MM.1S (cell line): ENCODE measurements around the gene STXBP1.

Experiments used
- DNase-seq: peaks from one replicate; pipeline ENCODE4 v3.0.0-alpha.2; 2015
- H2AFZ ChIP-seq: fragments of 300-600 bp; sonication (generic); 2 replicates; pipeline ENCODE4 v1.6.0; 2016; ENCODE audit warnings: antibody characterized with exemption, low read length
- H3F3A ChIP-seq: fragments of 300-600 bp; sonication (generic); 2 replicates; pipeline ENCODE4 v1.6.1; 2016; ENCODE audit warnings: mild to moderate bottlenecking, antibody characterized with exemption, low read length, moderate library complexity, mixed read lengths; ENCODE audit not compliant: insufficient read depth
- H3K27ac ChIP-seq: fragments of 300-600 bp; sonication (generic); 2 replicates; pipeline ENCODE4 v1.5.1; 2016; ENCODE audit warnings: mild to moderate bottlenecking, low read length
- H3K27me3 ChIP-seq: fragments of 300-600 bp; sonication (generic); replicated peaks from 2 replicates; pipeline ENCODE4 v1.6.0; 2016; ENCODE audit warnings: low read length; ENCODE audit not compliant: insufficient read depth
- H3K36me3 ChIP-seq: fragments of 300-600 bp; sonication (generic); replicated peaks from 2 replicates; pipeline ENCODE4 v1.6.1; 2016; ENCODE audit warnings: mild to moderate bottlenecking, low read length, mixed read lengths; ENCODE audit not compliant: insufficient read depth
- H3K4me1 ChIP-seq: fragments of 300-600 bp; sonication (generic); 2 replicates; pipeline ENCODE4 v1.6.1; 2016; ENCODE audit warnings: low read length, mixed read lengths
- H3K4me2 ChIP-seq: fragments of 300-600 bp; sonication (generic); 2 replicates; pipeline ENCODE4 v1.6.0; 2016; ENCODE audit warnings: low read depth, low read length
- H3K4me3 ChIP-seq: fragments of 300-600 bp; sonication (generic); 2 replicates; pipeline ENCODE4 v1.5.1; 2016; ENCODE audit warnings: low read length, mixed read lengths
- H3K79me2 ChIP-seq: fragments of 300-600 bp; sonication (generic); 2 replicates; pipeline ENCODE4 v1.6.1; 2016; ENCODE audit warnings: mixed run types, low read length, mixed read lengths
- H3K9ac ChIP-seq: fragments of 300-600 bp; sonication (generic); 2 replicates; pipeline ENCODE4 v1.6.1; 2016; ENCODE audit warnings: low read length, mixed read lengths
- H3K9me2 ChIP-seq: fragments of 300-600 bp; sonication (generic); replicated peaks from 2 replicates; pipeline ENCODE4 v1.6.1; 2016; ENCODE audit warnings: mild to moderate bottlenecking, low read length, mixed read lengths; ENCODE audit not compliant: insufficient read depth
- H3K9me3 ChIP-seq: fragments of 300-600 bp; sonication (generic); replicated peaks from 2 replicates; pipeline ENCODE4 v1.6.1; 2016; ENCODE audit warnings: mild to moderate bottlenecking, low read length, mixed read lengths; ENCODE audit not compliant: insufficient read depth
- H4K20me1 ChIP-seq: fragments of 300-600 bp; sonication (generic); 2 replicates; pipeline ENCODE4 v1.6.1; 2016; ENCODE audit warnings: mild to moderate bottlenecking, low read length, moderate library complexity, mixed read lengths; ENCODE audit not compliant: insufficient read depth
- EZH2 ChIP-seq: fragments of 300-600 bp; sonication (generic); optimal IDR thresholded peaks from 2 replicates; pipeline ENCODE3; 2017; ENCODE audit warnings: low read depth, mild to moderate bottlenecking, antibody characterized with exemption, low read length, mixed read lengths
- EZH2phosphoT487 ChIP-seq: fragments of 300-600 bp; sonication (generic); IDR thresholded peaks from 2 replicates; pipeline ENCODE4 v1.6.1; 2018; ENCODE audit warnings: antibody characterized with exemption, low read length
- TF ChIP-seq, protein P1 (sequence below): fragments of 300-600 bp; sonication (generic); IDR thresholded peaks from 2 replicates; pipeline ENCODE4 v1.5.1; 2016; ENCODE audit warnings: antibody characterized with exemption, low read length, mixed read lengths

Gene STXBP1

DNA sequence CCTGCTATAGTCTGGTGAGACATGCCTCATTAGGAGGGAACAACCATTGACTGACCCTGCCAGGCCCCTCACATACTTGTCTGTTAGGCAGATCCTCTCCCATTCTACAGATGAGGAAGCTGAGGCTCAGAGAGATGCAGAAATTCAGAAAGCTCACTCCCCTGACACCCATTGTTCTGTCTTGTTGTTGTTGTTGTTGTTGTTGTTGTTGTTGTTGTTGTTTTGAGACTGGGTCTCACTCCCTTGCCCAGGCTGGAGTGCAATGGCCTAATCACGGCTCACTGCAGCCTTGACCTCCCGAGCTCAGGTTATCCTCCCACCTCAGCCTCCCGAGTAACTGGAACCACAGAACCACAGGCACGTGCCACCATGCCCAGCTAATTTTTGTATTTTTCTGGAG is 81.6 kb downstream of the STXBP1 start:
- Histone ChIP-seq H3K27me3 (no peaks in the 10 kb centered on the region), H3K36me3 (no peaks in the 10 kb centered on the region), H3K9me3 (no peaks in the 10 kb centered on the region), H3K79me2 (no peaks in the 10 kb centered on the region), H3F3A (no peaks in the 10 kb centered on the region), H3K27ac (no peak overlapping the region), H4K20me1 (no peaks in the 10 kb centered on the region), H2AFZ (no peak overlapping the region), H3K4me2 (no peak overlapping the region), H3K9ac (no peak overlapping the region), H3K9me2 (no peaks in the 10 kb centered on the region), H3K4me3 (no peak overlapping the region), H3K4me1 (no peaks in the 10 kb centered on the region)
- DNase-seq, result no peak
- TF ChIP-seq EZH2 (no peak), EZH2phosphoT487 (no peak)
- TF ChIP-seq, protein P1, sequence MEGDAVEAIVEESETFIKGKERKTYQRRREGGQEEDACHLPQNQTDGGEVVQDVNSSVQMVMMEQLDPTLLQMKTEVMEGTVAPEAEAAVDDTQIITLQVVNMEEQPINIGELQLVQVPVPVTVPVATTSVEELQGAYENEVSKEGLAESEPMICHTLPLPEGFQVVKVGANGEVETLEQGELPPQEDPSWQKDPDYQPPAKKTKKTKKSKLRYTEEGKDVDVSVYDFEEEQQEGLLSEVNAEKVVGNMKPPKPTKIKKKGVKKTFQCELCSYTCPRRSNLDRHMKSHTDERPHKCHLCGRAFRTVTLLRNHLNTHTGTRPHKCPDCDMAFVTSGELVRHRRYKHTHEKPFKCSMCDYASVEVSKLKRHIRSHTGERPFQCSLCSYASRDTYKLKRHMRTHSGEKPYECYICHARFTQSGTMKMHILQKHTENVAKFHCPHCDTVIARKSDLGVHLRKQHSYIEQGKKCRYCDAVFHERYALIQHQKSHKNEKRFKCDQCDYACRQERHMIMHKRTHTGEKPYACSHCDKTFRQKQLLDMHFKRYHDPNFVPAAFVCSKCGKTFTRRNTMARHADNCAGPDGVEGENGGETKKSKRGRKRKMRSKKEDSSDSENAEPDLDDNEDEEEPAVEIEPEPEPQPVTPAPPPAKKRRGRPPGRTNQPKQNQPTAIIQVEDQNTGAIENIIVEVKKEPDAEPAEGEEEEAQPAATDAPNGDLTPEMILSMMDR, result no peak

DNA sequence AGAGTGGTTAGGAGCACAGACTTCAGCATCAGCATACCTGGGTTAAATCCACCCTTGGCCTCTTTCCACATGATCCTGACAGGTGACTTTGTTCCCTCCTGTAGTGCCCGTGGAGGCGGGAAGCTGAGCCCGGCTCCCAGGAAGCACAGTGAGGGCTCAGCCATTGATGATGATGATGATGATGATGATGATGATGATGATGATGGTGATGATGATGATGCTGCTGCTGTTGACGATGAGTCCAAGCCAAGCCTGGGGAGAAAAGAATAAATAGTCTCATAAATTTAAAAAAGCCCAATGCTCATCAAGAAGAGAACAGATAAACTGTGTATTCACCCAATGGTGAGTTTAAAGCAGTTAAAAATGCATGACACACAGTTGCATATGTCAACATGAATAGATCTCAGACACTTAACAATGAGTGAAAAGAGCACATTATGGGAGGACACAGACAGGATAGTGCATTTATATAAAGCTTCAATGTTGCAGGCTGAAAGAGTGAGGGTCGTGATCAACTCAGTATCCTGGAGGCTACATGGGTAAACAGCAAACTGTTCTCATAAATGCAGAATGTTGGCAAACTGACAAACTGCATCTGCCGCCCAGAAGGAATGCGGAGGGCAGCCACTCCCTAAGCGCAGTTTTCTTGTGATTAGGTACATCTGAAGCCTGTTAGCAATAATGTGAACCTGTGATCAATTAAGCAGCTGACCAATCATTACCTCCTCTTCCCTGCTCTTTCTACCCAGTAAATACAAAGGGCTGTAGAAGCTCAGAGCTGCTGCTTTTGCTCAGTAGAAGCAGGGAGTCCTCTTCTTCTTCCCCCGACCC is 83.0 kb downstream of the STXBP1 start:
- Histone ChIP-seq H2AFZ (no peak overlapping the region), H4K20me1 (no peaks in the 10 kb centered on the region), H3K9me3 (no peaks in the 10 kb centered on the region), H3K9ac (no peak overlapping the region), H3K79me2 (no peaks in the 10 kb centered on the region), H3K4me1 (no peaks in the 10 kb centered on the region), H3K27ac (no peak overlapping the region), H3K4me3 (no peak overlapping the region), H3K27me3 (no peaks in the 10 kb centered on the region), H3F3A (no peaks in the 10 kb centered on the region), H3K4me2 (no peak overlapping the region), H3K9me2 (no peaks in the 10 kb centered on the region), H3K36me3 (no peaks in the 10 kb centered on the region)
- TF ChIP-seq, protein P1, result no peak
- no peak for TF ChIP-seq EZH2
- TF ChIP-seq EZH2phosphoT487, result no peak
- no peak for DNase-seq

DNA sequence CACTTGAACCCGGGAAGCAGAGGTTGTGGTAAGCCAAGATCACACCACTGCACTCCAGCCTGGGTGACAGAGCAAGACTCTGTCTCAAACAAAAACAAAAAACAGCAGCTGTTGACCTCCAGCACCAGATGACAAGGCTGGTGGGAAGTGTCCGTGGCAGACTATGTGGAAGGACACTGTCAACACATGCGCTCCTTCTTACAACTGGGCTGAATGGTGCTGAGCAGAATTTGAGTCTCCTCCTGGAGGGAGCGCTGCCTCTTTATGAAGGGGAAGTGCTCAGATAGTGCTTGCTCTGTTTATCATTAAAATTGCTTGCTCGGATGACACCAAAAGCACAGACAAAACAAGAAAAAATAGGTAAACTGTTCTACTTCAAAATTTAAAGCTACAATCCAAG is 85.5 kb downstream of the STXBP1 start:
- Histone ChIP-seq H3K27ac (no peak overlapping the region), H2AFZ (no peak overlapping the region), H3K79me2 (no peaks in the 10 kb centered on the region), H3K9me2 (no peaks in the 10 kb centered on the region), H4K20me1 (no peaks in the 10 kb centered on the region), H3K27me3 (no peaks in the 10 kb centered on the region), H3K36me3 (no peaks in the 10 kb centered on the region), H3K4me1 (no peaks in the 10 kb centered on the region), H3K4me2 (no peak overlapping the region), H3F3A (no peaks in the 10 kb centered on the region), H3K9ac (no peak overlapping the region), H3K4me3 (no peak overlapping the region), H3K9me3 (no peaks in the 10 kb centered on the region)
- no peak for TF ChIP-seq EZH2
- no peak for TF ChIP-seq EZH2phosphoT487
- TF ChIP-seq, protein P1, result no peak
- no peak for DNase-seq
